Neural cell (in vitro differentiated cells): ENCODE results near the gene KCNMB2.

ENCODE experiments used
- EP300 ChIP-seq: fragments of 450-650 bp; conservative IDR thresholded peaks from 2 replicates; pipeline ENCODE4 v1.6.1; 2014; ENCODE audit warnings: antibody characterized with exemption, mild to moderate bottlenecking, moderate library complexity; ENCODE audit not compliant: poor library complexity, severe bottlenecking
- EZH2 ChIP-seq: fragments of 200-600, 300-800 bp; shearing (Covaris generic), sonication (generic); IDR thresholded peaks from 2 replicates; pipeline ENCODE4 v1.6.1; 2014; ENCODE audit warnings: antibody characterized with exemption, low read length, borderline replicate concordance, mild to moderate bottlenecking; ENCODE audit not compliant: insufficient read depth, poor library complexity, severe bottlenecking
- TAF1 ChIP-seq: IDR thresholded peaks from 2 replicates; pipeline ENCODE4 v1.6.1; 2012; ENCODE audit warnings: low read depth
- TF ChIP-seq, protein P1 (sequence below): fragments of 450-650 bp; IDR thresholded peaks from 2 replicates; pipeline ENCODE4 v1.5.1; 2014; ENCODE audit warnings: antibody characterized with exemption, mild to moderate bottlenecking, moderate library complexity; ENCODE audit not compliant: poor library complexity, severe bottlenecking
- TF ChIP-seq, protein P2 (sequence below): IDR thresholded peaks from 2 replicates; pipeline ENCODE4 v1.6.1; 2012; ENCODE audit warnings: borderline replicate concordance

DNA sequence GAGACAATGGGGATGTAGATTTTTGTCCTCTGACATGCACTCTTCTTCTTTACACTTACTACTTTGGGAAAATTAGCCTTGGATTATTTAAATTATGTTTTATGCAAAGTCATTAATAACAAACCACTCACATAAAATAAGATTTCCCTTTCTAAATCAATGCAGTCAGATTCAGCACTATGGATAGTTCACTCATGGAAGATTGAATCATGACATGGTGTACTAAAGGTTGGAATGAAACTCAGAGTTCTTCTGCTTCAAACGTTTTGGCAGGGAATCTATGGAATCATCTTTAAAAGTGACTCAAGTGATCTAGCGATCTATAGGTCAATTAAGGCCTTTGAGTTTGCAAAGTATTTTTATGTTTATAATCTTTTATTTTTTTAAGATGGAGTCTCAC, 154.3 kb downstream of the KCNMB2 start:
- TF ChIP-seq EP300 (no peak), TAF1 (no peak), EZH2 (no peak)
- TF ChIP-seq, protein P1, sequence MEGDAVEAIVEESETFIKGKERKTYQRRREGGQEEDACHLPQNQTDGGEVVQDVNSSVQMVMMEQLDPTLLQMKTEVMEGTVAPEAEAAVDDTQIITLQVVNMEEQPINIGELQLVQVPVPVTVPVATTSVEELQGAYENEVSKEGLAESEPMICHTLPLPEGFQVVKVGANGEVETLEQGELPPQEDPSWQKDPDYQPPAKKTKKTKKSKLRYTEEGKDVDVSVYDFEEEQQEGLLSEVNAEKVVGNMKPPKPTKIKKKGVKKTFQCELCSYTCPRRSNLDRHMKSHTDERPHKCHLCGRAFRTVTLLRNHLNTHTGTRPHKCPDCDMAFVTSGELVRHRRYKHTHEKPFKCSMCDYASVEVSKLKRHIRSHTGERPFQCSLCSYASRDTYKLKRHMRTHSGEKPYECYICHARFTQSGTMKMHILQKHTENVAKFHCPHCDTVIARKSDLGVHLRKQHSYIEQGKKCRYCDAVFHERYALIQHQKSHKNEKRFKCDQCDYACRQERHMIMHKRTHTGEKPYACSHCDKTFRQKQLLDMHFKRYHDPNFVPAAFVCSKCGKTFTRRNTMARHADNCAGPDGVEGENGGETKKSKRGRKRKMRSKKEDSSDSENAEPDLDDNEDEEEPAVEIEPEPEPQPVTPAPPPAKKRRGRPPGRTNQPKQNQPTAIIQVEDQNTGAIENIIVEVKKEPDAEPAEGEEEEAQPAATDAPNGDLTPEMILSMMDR = no peak
- TF ChIP-seq, protein P2, sequence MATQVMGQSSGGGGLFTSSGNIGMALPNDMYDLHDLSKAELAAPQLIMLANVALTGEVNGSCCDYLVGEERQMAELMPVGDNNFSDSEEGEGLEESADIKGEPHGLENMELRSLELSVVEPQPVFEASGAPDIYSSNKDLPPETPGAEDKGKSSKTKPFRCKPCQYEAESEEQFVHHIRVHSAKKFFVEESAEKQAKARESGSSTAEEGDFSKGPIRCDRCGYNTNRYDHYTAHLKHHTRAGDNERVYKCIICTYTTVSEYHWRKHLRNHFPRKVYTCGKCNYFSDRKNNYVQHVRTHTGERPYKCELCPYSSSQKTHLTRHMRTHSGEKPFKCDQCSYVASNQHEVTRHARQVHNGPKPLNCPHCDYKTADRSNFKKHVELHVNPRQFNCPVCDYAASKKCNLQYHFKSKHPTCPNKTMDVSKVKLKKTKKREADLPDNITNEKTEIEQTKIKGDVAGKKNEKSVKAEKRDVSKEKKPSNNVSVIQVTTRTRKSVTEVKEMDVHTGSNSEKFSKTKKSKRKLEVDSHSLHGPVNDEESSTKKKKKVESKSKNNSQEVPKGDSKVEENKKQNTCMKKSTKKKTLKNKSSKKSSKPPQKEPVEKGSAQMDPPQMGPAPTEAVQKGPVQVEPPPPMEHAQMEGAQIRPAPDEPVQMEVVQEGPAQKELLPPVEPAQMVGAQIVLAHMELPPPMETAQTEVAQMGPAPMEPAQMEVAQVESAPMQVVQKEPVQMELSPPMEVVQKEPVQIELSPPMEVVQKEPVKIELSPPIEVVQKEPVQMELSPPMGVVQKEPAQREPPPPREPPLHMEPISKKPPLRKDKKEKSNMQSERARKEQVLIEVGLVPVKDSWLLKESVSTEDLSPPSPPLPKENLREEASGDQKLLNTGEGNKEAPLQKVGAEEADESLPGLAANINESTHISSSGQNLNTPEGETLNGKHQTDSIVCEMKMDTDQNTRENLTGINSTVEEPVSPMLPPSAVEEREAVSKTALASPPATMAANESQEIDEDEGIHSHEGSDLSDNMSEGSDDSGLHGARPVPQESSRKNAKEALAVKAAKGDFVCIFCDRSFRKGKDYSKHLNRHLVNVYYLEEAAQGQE = no peak
